ENCODE measurements around the gene FBRS. TPM values are rescaled to one million over a fixed set of nuclear protein-coding genes. Genes with fewer than 3 reads are reported as not detected.

The FBRS gene
- total RNA-seq, 1 donor from 2014 or later = 65.0 TPM

DNA sequence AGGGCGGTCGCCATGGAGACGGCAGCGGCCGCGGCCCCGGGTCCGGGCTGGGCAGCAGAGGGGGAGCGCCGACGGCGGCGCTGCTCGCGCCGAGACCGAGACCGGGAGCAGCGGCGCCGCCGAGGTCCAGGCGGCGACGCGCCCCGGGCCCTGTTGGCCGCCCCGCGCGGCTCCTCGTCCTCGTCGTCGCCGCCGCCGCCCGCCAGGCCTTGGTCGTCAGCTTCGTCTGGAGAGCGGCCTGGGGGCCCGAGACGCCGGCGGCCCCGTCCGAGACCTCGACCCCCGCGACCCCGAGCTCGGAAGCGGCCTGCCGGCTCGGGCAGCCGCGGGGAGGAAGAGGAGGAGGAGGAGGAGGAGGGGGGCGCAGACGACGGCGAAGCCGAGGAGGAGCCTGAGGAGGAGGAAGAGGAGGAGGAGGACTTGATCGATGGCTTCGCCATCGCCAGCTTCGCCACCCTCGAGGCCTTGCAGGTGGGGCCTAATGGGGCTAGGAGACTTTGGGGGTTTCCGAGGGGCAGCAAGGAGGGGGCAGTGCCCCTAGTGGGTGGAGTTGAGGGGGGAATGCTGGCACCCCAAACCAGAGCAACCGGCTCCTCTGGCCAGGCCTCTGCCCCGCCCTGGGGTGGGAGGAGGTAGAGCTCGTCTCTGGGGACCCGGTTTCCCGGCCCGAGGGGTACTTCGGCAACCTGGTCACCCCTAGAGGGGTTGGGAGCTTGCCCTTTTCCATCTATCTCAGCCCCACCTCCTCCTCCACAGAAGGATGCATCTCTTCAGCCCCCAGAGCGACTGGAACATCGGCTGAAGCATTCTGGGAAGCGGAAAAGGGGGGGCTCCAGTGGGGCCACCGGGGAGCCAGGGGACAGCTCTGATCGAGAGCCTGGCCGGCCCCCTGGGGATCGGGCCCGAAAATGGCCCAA is 1.5 kb downstream of the FBRS start:
- peak overlapping the region; percentile 100 for H3K27ac ChIP-seq
- intact Hi-C loops (cut with DNase I) = no loop called here
- no peaks in the 10 kb centered on the region for H3K27me3 ChIP-seq
- DNase-seq (peak; percentile 73), ATAC-seq (no peak)
- no peaks in the 10 kb centered on the region for H3K9me3 ChIP-seq
- TF ChIP-seq, protein P1, sequence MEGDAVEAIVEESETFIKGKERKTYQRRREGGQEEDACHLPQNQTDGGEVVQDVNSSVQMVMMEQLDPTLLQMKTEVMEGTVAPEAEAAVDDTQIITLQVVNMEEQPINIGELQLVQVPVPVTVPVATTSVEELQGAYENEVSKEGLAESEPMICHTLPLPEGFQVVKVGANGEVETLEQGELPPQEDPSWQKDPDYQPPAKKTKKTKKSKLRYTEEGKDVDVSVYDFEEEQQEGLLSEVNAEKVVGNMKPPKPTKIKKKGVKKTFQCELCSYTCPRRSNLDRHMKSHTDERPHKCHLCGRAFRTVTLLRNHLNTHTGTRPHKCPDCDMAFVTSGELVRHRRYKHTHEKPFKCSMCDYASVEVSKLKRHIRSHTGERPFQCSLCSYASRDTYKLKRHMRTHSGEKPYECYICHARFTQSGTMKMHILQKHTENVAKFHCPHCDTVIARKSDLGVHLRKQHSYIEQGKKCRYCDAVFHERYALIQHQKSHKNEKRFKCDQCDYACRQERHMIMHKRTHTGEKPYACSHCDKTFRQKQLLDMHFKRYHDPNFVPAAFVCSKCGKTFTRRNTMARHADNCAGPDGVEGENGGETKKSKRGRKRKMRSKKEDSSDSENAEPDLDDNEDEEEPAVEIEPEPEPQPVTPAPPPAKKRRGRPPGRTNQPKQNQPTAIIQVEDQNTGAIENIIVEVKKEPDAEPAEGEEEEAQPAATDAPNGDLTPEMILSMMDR (IDR thresholded peaks at IDR 0.05) = no peak
- peaks cover 59% of the 10 kb centered on the region for H3K36me3 ChIP-seq
- H3K4me1 ChIP-seq = peaks cover 31% of the 10 kb centered on the region
- peak overlapping the region; percentile 83 for H3K4me3 ChIP-seq

DNA sequence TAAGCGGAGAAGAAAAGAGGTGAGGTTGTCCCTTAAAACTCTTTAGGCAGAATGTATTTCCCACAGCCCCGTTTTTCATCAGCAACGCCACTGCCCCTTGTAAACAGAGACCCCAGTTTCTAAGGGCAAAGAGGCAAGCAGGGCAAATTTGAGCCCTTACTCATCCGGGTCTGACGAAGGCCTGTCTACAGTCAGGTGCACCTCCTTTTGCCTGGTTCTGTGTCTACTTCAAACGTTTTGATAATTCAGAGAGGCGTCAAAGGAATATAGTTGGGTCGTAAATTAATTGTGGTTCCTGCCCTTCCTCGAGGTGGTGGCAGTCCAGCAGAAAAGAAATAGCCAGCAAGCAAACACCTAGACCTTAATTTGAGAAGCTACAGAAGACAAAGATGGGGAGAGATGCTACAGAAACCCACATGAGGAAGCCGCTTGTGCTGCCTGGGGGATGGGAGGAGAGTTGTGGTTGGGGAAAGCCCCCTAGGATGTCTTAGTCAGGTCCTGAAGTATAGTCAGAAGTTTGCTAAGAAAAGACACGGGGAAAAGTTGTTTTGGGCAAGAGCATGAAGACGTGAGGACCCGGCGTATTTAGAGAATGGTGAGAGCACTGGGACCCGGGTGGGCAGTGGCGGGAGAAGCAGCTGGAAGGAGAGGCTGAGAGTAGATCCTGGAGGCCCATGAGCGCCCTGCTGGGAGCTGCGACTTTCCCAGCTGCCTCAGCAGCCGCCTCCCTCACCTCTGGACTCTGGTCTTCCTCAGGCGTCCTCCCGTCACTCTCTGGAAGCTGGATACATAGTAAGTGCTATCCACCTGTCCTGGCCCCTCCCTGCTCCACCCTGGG is 2.4 kb downstream of the FBRS start:
- ATAC-seq = no peak
- DNase-seq = no peak
- TF ChIP-seq, protein P1 (IDR thresholded peaks at IDR 0.05) = no peak
- Histone ChIP-seq H3K4me1 (peaks cover 31% of the 10 kb centered on the region), H3K4me3 (peak overlapping the region; percentile 83), H3K27ac (peak overlapping the region; percentile 100), H3K27me3 (no peaks in the 10 kb centered on the region), H3K36me3 (peaks cover 59% of the 10 kb centered on the region), H3K9me3 (no peaks in the 10 kb centered on the region)
- intact Hi-C loops (cut with DNase I) = no loop called here

DNA sequence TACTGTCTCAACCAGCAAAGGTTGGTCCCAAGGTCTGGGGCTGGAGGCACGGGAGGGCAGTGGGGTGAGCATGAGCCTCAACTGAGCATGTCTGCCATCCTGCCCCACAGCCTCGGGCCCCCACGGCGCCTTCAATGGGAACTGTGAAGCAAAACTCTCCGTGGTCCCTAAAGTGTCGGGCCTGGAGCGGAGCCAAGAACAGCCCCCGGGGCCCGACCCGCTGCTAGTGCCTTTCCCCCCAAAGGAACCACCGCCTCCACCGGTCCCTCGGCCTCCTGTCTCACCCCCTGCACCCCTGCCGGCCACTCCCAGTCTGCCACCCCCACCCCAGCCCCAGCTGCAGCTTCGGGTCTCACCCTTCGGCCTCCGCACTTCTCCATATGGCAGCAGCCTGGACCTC is 4.2 kb downstream of the FBRS start:
- TF ChIP-seq, protein P1 (IDR thresholded peaks at IDR 0.05) = no peak
- DNase-seq = no peak
- Histone ChIP-seq H3K27ac (no peak overlapping the region), H3K4me1 (peaks cover 22% of the 10 kb centered on the region), H3K36me3 (peaks cover 64% of the 10 kb centered on the region), H3K4me3 (no peak overlapping the region), H3K27me3 (no peaks in the 10 kb centered on the region), H3K9me3 (no peaks in the 10 kb centered on the region)
- ATAC-seq = no peak
- intact Hi-C loops (cut with DNase I) = no loop called here

DNA sequence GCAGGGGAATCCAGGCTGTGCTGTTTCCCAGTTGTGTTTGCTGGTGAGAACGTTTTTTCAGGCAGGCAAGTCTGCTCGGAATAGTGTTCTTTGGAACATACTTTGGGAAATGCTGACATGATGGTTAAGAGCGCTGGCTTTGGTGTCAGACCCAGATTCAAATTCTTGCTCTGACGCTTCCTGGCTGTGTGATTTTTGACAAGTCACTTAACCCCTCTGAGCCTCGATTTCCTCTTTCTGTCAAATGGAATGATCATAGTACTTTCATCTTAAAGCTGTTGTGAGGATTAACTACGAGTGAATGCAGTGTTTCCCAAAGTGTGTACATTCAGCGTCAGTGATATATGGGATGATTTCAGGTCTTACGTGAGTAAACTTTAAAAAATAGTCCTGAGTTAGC is 4.8 kb downstream of the FBRS start:
- DNase-seq = no peak
- Histone ChIP-seq H3K27me3 (no peaks in the 10 kb centered on the region), H3K36me3 (peaks cover 70% of the 10 kb centered on the region), H3K4me1 (peaks cover 21% of the 10 kb centered on the region), H3K9me3 (no peaks in the 10 kb centered on the region), H3K4me3 (no peak overlapping the region), H3K27ac (no peak overlapping the region)
- ATAC-seq = no peak
- TF ChIP-seq, protein P1 (IDR thresholded peaks at IDR 0.05) = no peak
- intact Hi-C loops (cut with DNase I) = no loop called here

DNA sequence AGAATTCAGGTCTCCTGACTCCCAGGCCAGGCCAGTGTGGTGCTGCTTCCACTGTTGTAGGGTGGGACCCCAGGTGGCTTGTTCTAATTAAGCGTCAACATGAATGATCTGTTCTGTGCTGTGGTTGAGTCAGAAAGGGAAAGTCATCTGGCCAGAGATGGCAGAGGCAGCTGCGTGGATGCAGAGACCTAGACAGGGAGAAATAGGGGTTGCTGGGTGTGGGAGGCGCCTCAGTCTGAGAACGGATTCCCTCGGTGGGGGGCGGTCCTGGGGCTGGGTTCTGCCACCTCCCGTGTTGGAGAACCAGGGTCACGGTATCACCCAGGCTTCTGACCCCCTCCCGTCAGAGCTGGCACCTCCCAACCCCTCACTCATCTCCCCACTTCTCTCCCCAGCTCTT is 5.6 kb downstream of the FBRS start:
- H3K27ac ChIP-seq = no peak overlapping the region
- peaks cover 21% of the 10 kb centered on the region for H3K4me1 ChIP-seq
- no peaks in the 10 kb centered on the region for H3K9me3 ChIP-seq
- DNase-seq (no peak), ATAC-seq (no peak)
- intact Hi-C loops (cut with DNase I) = no loop called here
- no peak overlapping the region for H3K4me3 ChIP-seq
- peaks cover 78% of the 10 kb centered on the region for H3K36me3 ChIP-seq
- H3K27me3 ChIP-seq = no peaks in the 10 kb centered on the region
- TF ChIP-seq, protein P1 (IDR thresholded peaks at IDR 0.05) = no peak

Data from upper lobe of right lung (tissue), 1 donor.